ENCODE results near the gene ADAMTS17. TPM values are rescaled to one million over a fixed set of nuclear protein-coding genes. Genes with fewer than 3 reads are reported as not detected.

The ADAMTS17 gene
- total RNA-seq, 2 experiments from 2014 or later = 5.6 to 7.3 TPM

DNA sequence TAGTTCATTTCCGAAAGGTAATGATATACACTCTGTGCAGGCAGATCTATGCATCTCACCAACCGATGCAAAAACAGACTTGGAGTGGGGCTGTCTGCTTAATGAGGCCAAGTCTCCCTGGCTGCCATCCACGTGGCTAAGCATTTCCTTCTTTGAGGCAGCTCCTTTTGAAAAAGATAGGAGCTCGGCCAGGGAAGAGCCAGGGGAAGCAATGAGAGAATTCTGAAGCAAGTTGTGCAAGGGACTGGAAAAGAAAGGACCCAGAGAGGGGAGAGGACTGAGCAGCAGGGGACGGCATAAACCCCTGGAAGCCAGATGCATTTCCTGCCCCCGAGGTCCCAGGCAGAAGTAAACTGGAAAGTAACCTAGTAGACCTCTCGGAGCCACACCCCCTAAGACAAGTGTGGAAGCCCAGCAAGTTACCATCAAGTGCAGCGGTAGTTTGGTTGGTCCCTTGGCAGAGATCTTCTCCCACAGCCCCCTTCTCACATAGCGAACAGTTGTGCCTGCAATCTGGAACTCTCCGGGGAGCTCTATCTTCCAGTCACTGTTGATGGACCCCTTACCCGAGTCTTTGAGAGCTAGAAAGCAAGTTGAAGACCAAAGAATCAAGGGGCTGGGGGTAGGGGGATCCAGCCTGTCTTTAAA is 288.2 kb downstream of the ADAMTS17 start:
- no peak overlapping the region for H3K4me3 Mint-ChIP-seq
- POLR2A ChIA-PET = no interaction called here
- no peaks in the 10 kb centered on the region for H3K27me3 Mint-ChIP-seq
- H3K9me3 Mint-ChIP-seq = no peaks in the 10 kb centered on the region
- peaks cover 4% of the 10 kb centered on the region for H3K4me1 Mint-ChIP-seq
- H3K36me3 Mint-ChIP-seq = no peaks in the 10 kb centered on the region
- H3K27ac Mint-ChIP-seq = no peak overlapping the region
- no peak for DNase-seq
- ATAC-seq (ENCODE audit: low read depth) = no peak

DNA sequence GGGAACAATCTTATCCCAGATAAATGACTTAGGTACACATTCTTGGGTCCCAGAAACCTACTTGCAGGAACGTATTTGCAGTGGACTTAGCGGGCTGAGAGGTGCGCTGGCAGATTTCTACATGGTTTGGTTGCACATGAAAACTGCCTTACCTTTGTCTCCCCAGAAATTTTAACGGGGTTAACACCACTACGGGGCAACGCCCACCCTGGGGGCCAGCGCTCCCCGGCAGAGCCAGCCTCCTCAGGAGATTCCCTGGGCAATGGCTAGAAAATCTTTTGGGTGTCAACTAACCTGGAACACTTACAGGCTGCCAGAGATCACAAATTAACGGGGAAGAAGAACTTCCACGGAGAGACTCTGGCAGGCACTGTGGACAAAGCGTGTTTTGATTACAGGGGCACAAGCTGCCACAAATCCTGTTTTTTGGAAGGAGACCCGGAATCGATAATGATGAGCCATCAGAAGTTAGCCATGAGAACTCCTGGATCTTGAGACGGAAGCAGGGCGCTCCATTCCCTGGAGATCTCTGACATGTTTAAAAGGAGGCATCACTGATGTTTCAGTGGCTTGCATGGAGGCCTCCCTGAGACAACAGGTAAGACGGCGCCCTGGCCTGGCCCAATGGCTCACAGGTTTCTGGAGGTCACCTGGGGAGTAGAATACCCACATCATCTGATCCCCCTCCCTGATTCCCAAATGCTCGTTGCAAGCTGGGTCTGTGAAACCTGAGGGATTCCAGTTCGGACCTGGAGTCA is 288.9 kb downstream of the ADAMTS17 start:
- H3K9me3 Mint-ChIP-seq = peaks cover 1% of the 10 kb centered on the region
- no peak for DNase-seq
- no peaks in the 10 kb centered on the region for H3K27me3 Mint-ChIP-seq
- no peaks in the 10 kb centered on the region for H3K36me3 Mint-ChIP-seq
- H3K4me3 Mint-ChIP-seq = no peak overlapping the region
- POLR2A ChIA-PET = no interaction called here
- H3K27ac Mint-ChIP-seq = no peak overlapping the region
- peaks cover 4% of the 10 kb centered on the region for H3K4me1 Mint-ChIP-seq
- ATAC-seq (ENCODE audit: low read depth) = no peak

DNA sequence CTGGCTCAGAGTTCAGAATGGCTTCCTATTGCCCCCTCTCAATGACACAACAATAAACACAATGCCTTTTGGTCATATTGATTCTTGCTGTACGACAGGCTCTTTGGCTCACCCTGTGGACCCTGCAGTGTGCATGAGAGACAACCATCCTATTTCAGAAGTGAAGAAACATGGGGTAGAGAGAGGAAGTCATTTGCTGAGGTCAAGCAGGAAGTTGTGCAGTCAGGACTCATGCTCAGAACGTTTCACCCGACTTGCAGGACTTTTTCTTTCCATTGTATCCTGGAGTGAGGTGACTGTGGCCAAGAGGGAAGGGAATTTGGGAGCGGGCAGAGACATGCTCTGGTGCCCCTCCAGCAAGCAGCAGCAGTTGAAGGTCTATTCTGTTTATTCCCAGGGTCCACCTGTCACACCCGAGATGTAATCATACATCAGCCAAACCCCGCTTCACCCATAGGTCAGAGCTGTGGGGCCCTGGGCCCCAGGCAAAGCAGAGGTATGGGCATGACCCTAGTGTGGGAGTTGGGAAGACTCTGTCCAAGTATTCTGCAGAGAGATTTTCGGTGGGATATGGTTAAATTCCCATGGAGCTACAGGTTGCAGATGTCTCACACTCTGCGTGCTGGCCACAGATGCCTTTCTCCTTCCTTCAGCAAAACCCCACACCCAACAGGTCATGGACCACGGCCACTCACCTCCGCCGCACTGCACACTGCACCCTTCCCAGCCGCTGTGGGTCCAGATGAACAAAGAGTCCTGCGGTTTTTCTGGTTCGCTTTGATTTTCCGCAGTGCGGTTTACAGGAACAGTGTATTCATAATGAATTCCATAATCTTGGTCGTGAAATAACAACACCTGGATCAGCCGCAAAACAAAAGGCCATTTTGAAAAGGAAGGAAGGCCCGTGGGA is 290.6 kb downstream of the ADAMTS17 start:
- Mint-ChIP-seq H3K27ac (no peak overlapping the region), H3K36me3 (peaks cover 6% of the 10 kb centered on the region), H3K4me3 (no peak overlapping the region), H3K4me1 (peaks cover 4% of the 10 kb centered on the region), H3K27me3 (peaks cover 2% of the 10 kb centered on the region), H3K9me3 (peaks cover 8% of the 10 kb centered on the region)
- POLR2A ChIA-PET = no interaction called here
- ATAC-seq (ENCODE audit: low read depth) (no peak), DNase-seq (no peak)

DNA sequence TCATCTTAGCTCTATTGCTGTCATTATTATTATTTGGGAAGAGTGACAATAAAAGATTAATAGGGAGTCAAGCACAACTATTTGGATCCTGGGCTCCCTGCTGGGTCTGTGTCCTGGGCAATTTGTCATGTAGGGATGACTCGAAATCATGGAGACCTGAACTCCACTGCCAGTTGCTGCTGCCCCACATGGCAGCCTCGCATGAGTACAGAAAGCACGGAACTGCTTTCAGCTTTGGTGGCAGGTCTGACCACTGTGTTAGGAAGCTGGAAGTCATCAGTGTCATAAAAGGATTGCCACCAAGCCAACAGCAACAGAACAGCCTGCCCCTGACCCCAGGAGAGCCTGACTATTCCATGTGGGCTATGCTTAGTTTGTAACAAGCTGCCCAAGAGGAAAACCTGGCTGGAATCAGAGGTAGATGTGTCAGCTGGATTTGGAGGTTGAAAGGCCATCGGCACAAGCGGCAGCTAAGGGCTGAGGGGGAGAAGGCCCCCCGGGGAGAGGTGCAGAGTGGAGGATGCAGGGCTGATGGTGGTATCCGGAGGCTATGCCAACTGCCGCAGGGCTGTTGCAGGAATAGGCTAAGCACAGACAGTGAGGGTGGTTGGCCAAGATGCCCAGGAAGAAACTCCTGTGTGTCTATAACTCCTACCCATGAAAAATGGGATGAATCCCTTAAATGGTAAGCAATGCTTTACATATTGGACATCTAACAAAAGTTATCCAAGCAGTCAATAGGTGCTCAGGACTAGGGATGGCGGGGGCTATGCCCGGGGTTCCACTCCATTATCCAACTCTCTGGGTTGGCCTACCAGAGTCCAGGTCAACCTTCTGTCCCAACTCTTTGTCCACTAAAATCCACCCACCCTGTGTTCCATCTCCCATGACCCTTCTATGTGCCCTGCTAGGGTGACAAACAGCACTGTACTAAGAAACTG is 291.6 kb downstream of the ADAMTS17 start:
- H3K9me3 Mint-ChIP-seq = peaks cover 8% of the 10 kb centered on the region
- ATAC-seq (ENCODE audit: low read depth) (no peak), DNase-seq (no peak)
- H3K36me3 Mint-ChIP-seq = peaks cover 6% of the 10 kb centered on the region
- H3K27me3 Mint-ChIP-seq = peaks cover 2% of the 10 kb centered on the region
- H3K27ac Mint-ChIP-seq = no peak overlapping the region
- POLR2A ChIA-PET = no interaction called here
- H3K4me3 Mint-ChIP-seq = no peak overlapping the region
- peaks cover 4% of the 10 kb centered on the region for H3K4me1 Mint-ChIP-seq

DNA sequence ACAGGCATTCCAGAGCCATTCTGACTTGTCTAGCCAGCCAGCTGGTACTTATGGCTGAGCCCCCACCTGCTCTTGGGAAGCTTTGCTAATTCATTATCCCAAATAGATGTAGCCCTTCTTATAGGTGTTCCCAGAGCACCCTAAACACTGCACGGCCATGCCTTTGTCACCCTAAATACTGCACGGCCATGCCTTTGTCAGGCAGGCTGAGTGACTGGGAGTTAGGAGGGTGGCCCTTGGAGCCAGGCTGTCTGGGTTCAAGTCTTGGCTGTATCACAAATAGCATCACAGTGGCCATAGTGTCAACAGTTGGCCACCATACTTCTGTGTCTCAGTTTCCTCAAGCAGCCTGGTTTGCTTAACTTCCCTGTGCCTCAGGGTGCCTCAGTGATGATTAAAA is 292.3 kb downstream of the ADAMTS17 start:
- peaks cover 8% of the 10 kb centered on the region for H3K9me3 Mint-ChIP-seq
- no peak for ATAC-seq (ENCODE audit: low read depth)
- H3K36me3 Mint-ChIP-seq = peaks cover 6% of the 10 kb centered on the region
- H3K4me1 Mint-ChIP-seq = peaks cover 4% of the 10 kb centered on the region
- H3K27ac Mint-ChIP-seq = no peak overlapping the region
- H3K4me3 Mint-ChIP-seq = no peak overlapping the region
- no peak for DNase-seq
- POLR2A ChIA-PET = no interaction called here
- H3K27me3 Mint-ChIP-seq = peaks cover 2% of the 10 kb centered on the region

DNA sequence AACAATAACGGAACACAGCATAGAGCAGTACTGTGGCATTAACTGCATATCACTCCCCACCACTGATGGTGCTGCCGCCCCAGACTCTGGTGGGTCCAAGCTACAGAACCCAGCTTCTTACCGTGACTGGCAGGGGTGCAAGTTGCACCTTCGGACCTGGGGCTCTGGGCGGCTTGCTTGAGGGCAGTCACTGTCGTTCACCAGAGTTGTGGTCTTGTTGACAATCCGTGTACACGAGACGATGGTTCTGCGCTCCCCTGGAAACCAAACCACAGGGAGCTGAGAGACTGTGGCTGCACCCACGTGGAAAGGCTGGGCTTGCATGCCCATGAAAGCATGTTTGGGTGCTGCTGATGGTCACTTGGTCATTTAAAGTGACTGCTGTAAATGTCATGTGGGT is 293.0 kb downstream of the ADAMTS17 start:
- no peak overlapping the region for H3K4me3 Mint-ChIP-seq
- ATAC-seq (ENCODE audit: low read depth) (no peak), DNase-seq (no peak)
- H3K36me3 Mint-ChIP-seq = peaks cover 8% of the 10 kb centered on the region
- POLR2A ChIA-PET = no interaction called here
- peaks cover 9% of the 10 kb centered on the region for H3K9me3 Mint-ChIP-seq
- H3K27ac Mint-ChIP-seq = no peak overlapping the region
- peaks cover 4% of the 10 kb centered on the region for H3K4me1 Mint-ChIP-seq
- peaks cover 2% of the 10 kb centered on the region for H3K27me3 Mint-ChIP-seq

DNA sequence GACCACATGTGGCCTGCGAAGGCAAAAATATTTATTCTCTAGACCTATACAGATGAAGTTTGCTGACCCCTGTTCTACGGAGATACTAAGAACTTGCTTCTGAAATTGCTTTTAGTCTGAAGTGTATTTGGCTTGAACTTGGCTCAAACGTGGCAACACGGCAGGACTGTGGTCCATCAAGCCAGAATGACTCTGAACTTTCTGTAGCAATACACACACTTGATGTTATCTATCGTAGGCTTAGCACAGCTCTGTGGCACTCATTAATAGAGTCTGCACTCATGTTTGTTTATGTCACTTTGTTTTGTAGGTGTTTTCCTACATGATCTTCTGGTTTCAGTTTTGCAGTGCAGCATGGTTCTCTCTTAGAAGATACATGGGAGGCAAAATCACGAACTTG is 298.1 kb downstream of the ADAMTS17 start:
- Mint-ChIP-seq H3K4me1 (peaks cover 5% of the 10 kb centered on the region), H3K27ac (no peak overlapping the region), H3K27me3 (peaks cover 2% of the 10 kb centered on the region), H3K9me3 (peaks cover 9% of the 10 kb centered on the region), H3K4me3 (no peak overlapping the region), H3K36me3 (peaks cover 8% of the 10 kb centered on the region)
- POLR2A ChIA-PET = no interaction called here
- DNase-seq = no peak
- ATAC-seq (ENCODE audit: low read depth) = no peak

DNA sequence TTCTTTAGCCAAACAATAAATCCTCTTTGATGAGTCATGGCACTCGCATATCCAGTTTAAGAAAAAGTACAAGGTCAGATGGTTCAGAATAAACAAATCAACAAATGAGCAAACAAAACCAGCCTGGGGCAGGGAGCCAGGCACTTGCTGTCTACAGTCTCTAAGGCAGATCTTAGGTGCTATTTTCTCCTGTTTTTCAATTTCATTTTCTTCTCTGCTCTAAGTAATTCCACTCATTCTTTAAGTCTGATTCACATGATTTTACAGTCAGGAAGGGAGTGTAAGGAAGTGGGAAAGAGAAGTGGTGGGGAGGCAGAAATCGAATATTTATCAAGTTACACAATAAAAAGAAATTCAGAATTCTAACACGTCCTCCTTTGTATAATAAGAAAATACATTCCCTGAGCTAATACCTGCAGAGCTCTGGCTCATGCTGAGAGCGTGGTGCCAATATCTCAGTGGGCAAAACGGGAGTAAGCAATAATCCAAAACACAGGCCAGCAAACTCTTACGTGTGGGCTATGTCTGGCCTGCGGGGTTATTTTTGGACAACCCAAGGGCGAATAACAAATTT is 298.6 kb downstream of the ADAMTS17 start:
- peaks cover 5% of the 10 kb centered on the region for H3K4me1 Mint-ChIP-seq
- POLR2A ChIA-PET = no interaction called here

DNA sequence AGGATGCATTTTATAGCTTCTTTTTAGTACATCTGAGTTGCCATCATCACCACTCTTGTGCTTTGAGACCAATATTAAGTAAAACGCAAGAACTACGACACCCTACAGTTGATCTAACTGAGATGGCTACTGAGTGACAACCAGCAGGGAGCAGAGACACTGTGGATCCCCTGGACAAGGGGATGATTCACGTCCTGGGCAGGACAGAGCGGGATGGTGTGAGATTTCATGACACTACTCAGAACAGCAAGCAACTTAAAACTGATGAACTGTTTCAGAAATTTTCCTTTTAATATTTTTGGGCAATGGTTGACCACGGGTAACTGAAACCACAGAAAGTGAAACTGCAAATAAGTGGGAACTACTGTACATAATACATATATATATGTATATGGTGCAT is 299.2 kb downstream of the ADAMTS17 start:
- peaks cover 6% of the 10 kb centered on the region for H3K36me3 Mint-ChIP-seq
- DNase-seq (no peak), ATAC-seq (ENCODE audit: low read depth) (no peak)
- H3K9me3 Mint-ChIP-seq = peaks cover 7% of the 10 kb centered on the region
- no peak overlapping the region for H3K27ac Mint-ChIP-seq
- peaks cover 5% of the 10 kb centered on the region for H3K4me1 Mint-ChIP-seq
- peaks cover 2% of the 10 kb centered on the region for H3K27me3 Mint-ChIP-seq
- H3K4me3 Mint-ChIP-seq = no peak overlapping the region
- POLR2A ChIA-PET = no interaction called here

More for the DNA sequence above, 298.6 kb downstream of the ADAMTS17 start:
- DNase-seq (no peak), ATAC-seq (ENCODE audit: low read depth) (no peak)
- Mint-ChIP-seq H3K4me3 (no peak overlapping the region), H3K27ac (no peak overlapping the region), H3K36me3 (peaks cover 8% of the 10 kb centered on the region), H3K27me3 (peaks cover 2% of the 10 kb centered on the region), H3K9me3 (peaks cover 9% of the 10 kb centered on the region)

DNA sequence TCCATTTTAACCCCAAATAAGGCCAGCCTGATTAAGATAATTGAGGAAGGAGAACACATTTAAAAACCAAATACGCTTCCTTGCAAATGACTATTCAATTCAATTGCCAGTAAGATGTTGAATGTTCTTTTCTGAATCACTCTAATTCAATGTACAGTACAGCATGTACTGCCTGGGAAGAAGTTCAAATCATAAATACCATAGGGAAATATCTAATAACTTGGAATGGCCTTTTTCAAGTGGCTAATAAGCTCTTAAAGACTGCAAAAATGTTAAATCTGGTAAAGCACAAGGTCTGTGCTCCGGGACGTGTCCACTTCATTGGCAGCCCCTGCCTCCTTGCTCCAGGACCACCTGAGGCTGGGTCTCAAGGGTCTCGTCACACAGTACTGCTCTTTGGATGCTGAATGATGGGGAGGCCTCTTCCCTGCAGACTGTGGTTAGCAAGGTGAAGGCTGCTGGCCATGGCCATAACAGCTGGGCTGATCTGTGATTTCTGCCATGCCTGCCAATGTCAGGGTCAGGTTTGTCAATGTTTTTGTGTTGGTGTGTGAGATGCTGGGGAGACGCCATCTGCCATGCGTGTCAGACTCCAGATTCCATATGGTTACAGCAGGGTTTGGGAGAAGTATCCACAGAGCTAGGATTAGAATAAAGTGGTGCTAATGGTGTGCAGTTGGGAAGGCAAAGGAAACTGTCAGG is 300.5 kb downstream of the ADAMTS17 start:
- H3K36me3 Mint-ChIP-seq = peaks cover 2% of the 10 kb centered on the region
- no peak for ATAC-seq (ENCODE audit: low read depth)
- POLR2A ChIA-PET = no interaction called here

DNA sequence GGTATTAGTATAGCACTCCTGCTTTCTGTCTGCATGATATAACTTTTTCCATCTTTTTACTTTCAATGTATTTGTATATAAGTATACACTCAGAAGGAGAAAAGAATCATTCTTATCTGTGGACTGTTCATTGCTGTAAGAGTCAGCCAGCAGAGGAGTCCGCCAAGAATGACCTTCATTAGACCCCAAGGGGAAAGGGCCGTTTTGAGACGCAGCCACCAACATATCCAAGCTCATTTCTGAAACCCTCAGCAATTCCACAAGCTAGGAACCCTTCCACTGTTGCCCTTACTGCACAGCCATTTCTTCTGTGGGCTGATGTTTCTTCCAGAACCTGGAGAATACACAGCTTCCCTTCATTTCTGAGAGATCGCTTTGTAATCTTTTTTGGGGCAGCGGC is 301.8 kb downstream of the ADAMTS17 start:
- Mint-ChIP-seq H3K27me3 (no peaks in the 10 kb centered on the region), H3K4me1 (peaks cover 5% of the 10 kb centered on the region), H3K36me3 (peaks cover 2% of the 10 kb centered on the region), H3K9me3 (peaks cover 2% of the 10 kb centered on the region), H3K4me3 (no peak overlapping the region), H3K27ac (no peak overlapping the region)
- POLR2A ChIA-PET = no interaction called here
- DNase-seq (no peak), ATAC-seq (ENCODE audit: low read depth) (no peak)

More for the DNA sequence above, 300.5 kb downstream of the ADAMTS17 start:
- no peak overlapping the region for H3K27ac Mint-ChIP-seq
- peaks cover 2% of the 10 kb centered on the region for H3K9me3 Mint-ChIP-seq
- no peak overlapping the region for H3K4me3 Mint-ChIP-seq
- H3K4me1 Mint-ChIP-seq = peaks cover 5% of the 10 kb centered on the region
- H3K27me3 Mint-ChIP-seq = no peaks in the 10 kb centered on the region
- DNase-seq = no peak

DNA sequence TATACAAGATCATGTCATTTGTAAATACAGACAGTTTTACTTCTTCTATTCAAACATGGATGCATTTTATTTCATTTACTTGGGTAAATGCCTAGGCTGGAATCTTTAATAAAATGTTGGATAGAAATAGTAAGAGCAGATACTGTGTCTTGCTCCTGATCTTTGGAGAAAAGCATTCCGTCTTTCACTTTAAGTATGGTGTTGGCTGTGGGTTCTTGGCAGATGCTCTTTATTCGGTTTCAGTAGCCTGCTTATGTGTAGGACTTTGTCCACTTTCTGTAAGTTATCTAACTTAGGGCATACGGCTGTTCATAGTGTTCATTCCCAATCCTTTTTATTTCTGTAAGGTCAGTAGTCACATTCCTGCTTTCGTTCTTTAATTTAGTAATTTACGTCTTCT is 303.0 kb downstream of the ADAMTS17 start:
- H3K9me3 Mint-ChIP-seq = no peaks in the 10 kb centered on the region
- no peak for ATAC-seq (ENCODE audit: low read depth)
- H3K27me3 Mint-ChIP-seq = no peaks in the 10 kb centered on the region
- no peaks in the 10 kb centered on the region for H3K36me3 Mint-ChIP-seq
- POLR2A ChIA-PET = no interaction called here
- DNase-seq = no peak
- no peak overlapping the region for H3K27ac Mint-ChIP-seq
- no peak overlapping the region for H3K4me3 Mint-ChIP-seq
- H3K4me1 Mint-ChIP-seq = peaks cover 5% of the 10 kb centered on the region
